Heart left ventricle (tissue), 16 donors: Measurements from ENCODE around the gene PXYLP1. TPM values are rescaled to one million over a fixed set of nuclear protein-coding genes. Genes with fewer than 3 reads are reported as not detected.
A peak's percentile ranks its signal among the peaks of the same experiment; 100 is the strongest.

Source experiments
- ATAC-seq, 4 donors: fragments of 200-7000 bp; cut with Tn5 transposase; one replicate each; pipeline ENCODE4 v1.9.1; 2020 to 2022; ENCODE audit warnings: moderate library complexity in 4 of 4, mild to moderate bottlenecking in 3 of 4, moderate number of reproducible peaks in 1 of 4
- DNase-seq, 5 donors: peaks; one replicate each; pipeline ENCODE4 v3.0.0-alpha.2; 2020
- H3K27ac ChIP-seq, 12 donors: fragments of 200-600 bp; sonication (generic) in 4 of 12; one replicate each; pipeline versions ENCODE4 v1.5.0 to v1.8.0; 2016 to 2022; ENCODE audit warnings: mild to moderate bottlenecking in 2 of 12
- H3K27me3 ChIP-seq, 9 donors: fragments of 200-600 bp; sonication (generic) in 2 of 9; one replicate each; pipeline versions ENCODE4 v1.5.1 to v1.8.0; 2016 to 2022; ENCODE audit warnings: mild to moderate bottlenecking in 3 of 9
- H3K36me3 ChIP-seq, 9 donors: fragments of 200-600 bp; sonication (generic) in 2 of 9; one replicate each; pipeline versions ENCODE4 v1.5.0 to v1.8.0; 2018 to 2022; ENCODE audit warnings: mild to moderate bottlenecking in 2 of 9
- H3K4me1 ChIP-seq, 12 donors: fragments of 200-600 bp; sonication (generic) in 4 of 12; one replicate each; pipeline versions ENCODE4 v1.5.0 to v1.8.0; 2016 to 2022; ENCODE audit warnings: mild to moderate bottlenecking in 3 of 12
- H3K4me3 ChIP-seq, 12 donors: fragments of 200-600 bp; sonication (generic) in 4 of 12; one replicate each; pipeline versions ENCODE4 v1.5.0 to v1.8.0; 2017 to 2022; ENCODE audit warnings: mild to moderate bottlenecking in 9 of 12, moderate library complexity in 4 of 12
- H3K9me3 ChIP-seq, 12 donors: fragments of 200-600 bp; sonication (generic) in 4 of 12; one replicate each; pipeline versions ENCODE4 v1.5.0 to v1.8.0; 2016 to 2022; ENCODE audit warnings: mild to moderate bottlenecking in 1 of 12
- CTCF ChIP-seq, 12 donors: fragments of 200-600 bp; sonication (generic) in 4 of 12; IDR thresholded peaks; one replicate each; pipeline versions ENCODE4 v1.5.0 to v1.8.0; 2018 to 2022; ENCODE audit warnings: antibody characterized with exemption in 12 of 12, mild to moderate bottlenecking in 5 of 12
- POLR2A ChIP-seq, 2 donors: fragments of 450-650 bp; IDR thresholded peaks; one replicate each; pipeline ENCODE4 v1.6.1; 2017; ENCODE audit warnings: antibody characterized with exemption in 2 of 2, mild to moderate bottlenecking in 2 of 2, moderate library complexity in 2 of 2
- WGBS, 4 donors: extraction: QIAGEN DNeasy Blood & Tissue Kit in 2 of 4; methylation state at CpG; one replicate each; pipeline versions ENCODE4 v1.1.5 to v1.1.7; 2013 to 2018; 5-methylcytosine and 5-hydroxymethylcytosine counted together
- intact Hi-C, 10 donors: fragments of 100-400 bp; cut with DNase I; formaldehyde crosslinking; loops; one replicate each; pipeline versions ENCODE4 v1.11.1 to v1.14.2; 2022
- polyA plus RNA-seq, 2 donors: library from polyadenylated mRNA; stranded (reverse); fragments of 200-250 nt; gene quantifications; one replicate each; pipeline ENCODE4 v1.2.3, GENCODE V29; 2013
- total RNA-seq, 9 donors: library from RNA; depleted of rRNA in 2 of 9; stranded (reverse); fragments of >200 nt in 2 of 9; fragmentation: NEBNext Ultra II Directional in 3 of 9; extraction: Animal tissue kit (Norgen Biotek cat#: 25700) in 3 of 9; gene quantifications; one replicate each; pipeline versions ENCODE4 v1.1.0 to v1.2.4, GENCODE V29; 2016 to 2023
- donor health status: ischemic (EF 13 %, LVEDD 7.1; RV severe dilation, severe dysfunction).
- donor health status: healthy with polysubstance abuse.
- donor health status: DM: no; HTN: yes; CAD: no.
- donor health status: DM: no; HTN: no; CAD: no.
- donor health status: ischemic (EF 25% LVEDD 6.9; RV normal size, moderate dysfunction).
- donor health status: ischemic (EF 25% LVEDD 5.7; RV mildly dilated, moderate dysfunction).
- donor health status: healthy.
- donor health status: DM: yes; HTN: yes; CAD: no.
- donor health status: ischemic (EF 35%, LVEDD 5.7; RV mildly dilated, moderate dysfunction).
- donor health status: nonischemic (EF 11% LVEDD 7.7; RV severe dilation, severe dysfunction).
- donor health status: DM: yes; HTN: yes; CAD: no.
- donor health status: PGD.
- donor health status: ischemic (EF 29% LVEDD 5.4; RV normal size, mild dysfunction).
- donor health status: nonischemic (EF 23%, LVEDD 6.1; RV moderate dilation, normal function).

PXYLP1 gene
- total and polyA plus RNA-seq, 11 donors = 7.3 to 30.6 (median 21.2) TPM

- DNase-seq = no peak
- intact Hi-C loops = no loop called here
- no peaks in the 10 kb centered on the region for H3K9me3 ChIP-seq
- no peaks in the 10 kb centered on the region for H3K27me3 ChIP-seq
- H3K4me1 ChIP-seq = peaks cover 0 to 7% (median 0%) of the 10 kb centered on the region in 12 donors
- WGBS, 4 donors = 76 to 85% (median 79%) methylated on average over 8 of the region's 8 CpGs
- no peak for ATAC-seq
- H3K27ac ChIP-seq = no peak overlapping the region
- TF ChIP-seq CTCF (IDR thresholded peaks at IDR 0.05) (no peak), POLR2A (IDR thresholded peaks at IDR 0.05) (no peak)
- H3K4me3 ChIP-seq = no peak overlapping the region
- H3K36me3 ChIP-seq = peaks cover 0 to 49% (median 7%) of the 10 kb centered on the region in 9 donors
These were observed 30.1 kb downstream of the PXYLP1 start for GRCh38 chr3:141261472-141262307.

- Histone ChIP-seq H3K27me3 (no peaks in the 10 kb centered on the region), H3K27ac (no peak overlapping the region), H3K36me3 (peaks cover 0 to 49% (median 7%) of the 10 kb centered on the region in 9 donors), H3K4me3 (no peak overlapping the region), H3K9me3 (no peaks in the 10 kb centered on the region), H3K4me1 (peaks cover 0 to 14% (median 0%) of the 10 kb centered on the region in 12 donors)
- DNase-seq = no peak
- intact Hi-C loops = no loop called here
- ATAC-seq = no peak
- WGBS, 4 donors = 82 to 89% (median 85%) methylated on average over 4 of the region's 4 CpGs
- TF ChIP-seq POLR2A (IDR thresholded peaks at IDR 0.05) (no peak), CTCF (IDR thresholded peaks at IDR 0.05) (no peak)
These were observed 30.7 kb downstream of the PXYLP1 start for GRCh38 chr3:141262308-141262705.

- Histone ChIP-seq H3K4me3 (no peak overlapping the region), H3K27me3 (no peaks in the 10 kb centered on the region), H3K36me3 (peaks cover 0 to 37% (median 7%) of the 10 kb centered on the region in 9 donors), H3K27ac (no peak overlapping the region), H3K9me3 (no peaks in the 10 kb centered on the region), H3K4me1 (peaks cover 0 to 19% (median 0%) of the 10 kb centered on the region in 12 donors)
- WGBS, 4 donors = 91 to 94% (median 94%) methylated on average over 9 of the region's 9 CpGs
- DNase-seq (no peak), ATAC-seq (no peak)
- TF ChIP-seq CTCF (IDR thresholded peaks at IDR 0.05) (no peak), POLR2A (IDR thresholded peaks at IDR 0.05) (no peak)
- intact Hi-C loops = no loop called here
These were observed 34.6 kb downstream of the PXYLP1 start for GRCh38 chr3:141266186-141266585.

- Histone ChIP-seq H3K36me3 (peaks cover 0 to 29% (median 7%) of the 10 kb centered on the region in 9 donors), H3K27ac (peak overlapping the region in 1 of 12 donors; percentile 75), H3K4me1 (peaks cover 0 to 17% (median 5%) of the 10 kb centered on the region in 12 donors), H3K9me3 (no peaks in the 10 kb centered on the region), H3K27me3 (no peaks in the 10 kb centered on the region), H3K4me3 (peak overlapping the region in 10 of 12 donors; percentile 3 to 47 (median 33))
- DNase-seq = no peak
- intact Hi-C loops = no loop called here
- TF ChIP-seq CTCF (IDR thresholded peaks at IDR 0.05) (no peak), POLR2A (IDR thresholded peaks at IDR 0.05) (no peak)
- no peak for ATAC-seq
- WGBS, 4 donors = 52 to 70% (median 58%) methylated on average over 13 of the region's 13 CpGs
These were observed 35.4 kb downstream of the PXYLP1 start for GRCh38 chr3:141266797-141267555.
